Measurements from ENCODE around the gene CD3E. TPM values are rescaled to one million over a fixed set of nuclear protein-coding genes. Genes with fewer than 3 reads are reported as not detected.
"Not testable (repeated sequence)": the region's sequence is repeated elsewhere in the genome, so short reads cannot be mapped to it uniquely, and the experiment has no call there.

CD3E gene
- polyA plus RNA-seq, 2 donors: 4.6 to 5.1 TPM

DNA sequence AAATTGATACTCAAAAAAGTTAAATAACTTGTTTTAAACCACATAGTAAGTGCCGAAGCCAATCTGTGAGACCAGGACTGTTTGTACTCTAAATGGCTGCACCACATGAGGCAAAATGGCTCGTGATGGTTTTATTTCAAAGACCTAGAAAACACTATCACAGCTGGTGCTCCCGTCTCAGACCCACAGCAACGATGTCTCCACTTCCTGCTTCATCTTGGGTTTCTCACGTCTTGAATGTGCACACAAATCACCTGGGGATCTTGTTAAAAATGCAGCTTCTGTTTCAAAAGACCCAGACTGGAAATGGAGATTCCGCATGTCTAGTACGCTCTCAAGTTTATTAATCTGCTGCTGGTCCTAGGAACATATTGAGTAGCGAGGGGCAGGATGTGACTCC is 1.2 kb downstream of the CD3E start:
- H3K27me3 ChIP-seq (ENCODE audit: control insufficient read depth in 1 of 2, insufficient read depth in 2 of 2, low read length in 2 of 2): no peaks in the 10 kb centered on the region
- H3K9me3 ChIP-seq (ENCODE audit: control insufficient read depth in 2 of 2, insufficient read depth in 1 of 2, low read depth in 1 of 2, low read length in 1 of 2): no peaks in the 10 kb centered on the region
- no peak overlapping the region for H3K27ac ChIP-seq (ENCODE audit: low read depth in 2 of 2, low read length in 1 of 2)
- 62 to 72% methylated on average over 8 of the region's 8 CpGs for WGBS, 2 donors
- no peaks in the 10 kb centered on the region for H3K36me3 ChIP-seq (ENCODE audit: control insufficient read depth in 2 of 2, insufficient read depth in 2 of 2, low read length in 1 of 2)
- H3K4me1 ChIP-seq (ENCODE audit: control insufficient read depth in 2 of 2, insufficient read depth in 2 of 2, low read length in 1 of 2): no peaks in the 10 kb centered on the region
- H3K4me3 ChIP-seq (ENCODE audit: low read depth in 1 of 2, low read length in 2 of 2): no peak overlapping the region

DNA sequence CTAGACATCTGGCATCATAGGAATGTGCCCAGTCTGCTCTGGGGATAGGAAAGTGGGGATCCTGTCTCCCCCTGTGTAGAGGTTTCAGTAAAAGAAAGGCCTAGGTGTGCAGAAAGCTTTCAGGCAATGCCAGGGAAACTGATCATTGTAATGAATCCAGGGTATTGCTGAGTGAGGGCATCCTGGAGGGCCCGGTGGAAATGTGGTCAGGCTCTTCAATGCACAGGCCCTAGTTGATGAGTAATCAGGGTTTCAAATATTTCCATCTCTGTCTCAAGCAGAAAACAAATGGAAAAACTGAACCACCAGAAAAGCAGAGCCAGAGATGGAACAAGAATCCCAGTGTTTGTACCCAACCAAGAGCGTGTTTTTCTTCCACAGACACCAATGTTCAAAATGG is 2.0 kb downstream of the CD3E start:
- H3K4me1 ChIP-seq (ENCODE audit: control insufficient read depth in 2 of 2, insufficient read depth in 2 of 2, low read length in 1 of 2): no peaks in the 10 kb centered on the region
- H3K4me3 ChIP-seq (ENCODE audit: low read depth in 1 of 2, low read length in 2 of 2): no peak overlapping the region
- H3K9me3 ChIP-seq (ENCODE audit: control insufficient read depth in 2 of 2, insufficient read depth in 1 of 2, low read depth in 1 of 2, low read length in 1 of 2): no peaks in the 10 kb centered on the region
- H3K36me3 ChIP-seq (ENCODE audit: control insufficient read depth in 2 of 2, insufficient read depth in 2 of 2, low read length in 1 of 2): no peaks in the 10 kb centered on the region
- H3K27ac ChIP-seq (ENCODE audit: low read depth in 2 of 2, low read length in 1 of 2): no peak overlapping the region
- WGBS, 2 donors: 69 to 75% methylated on average over 2 of the region's 2 CpGs
- no peaks in the 10 kb centered on the region for H3K27me3 ChIP-seq (ENCODE audit: control insufficient read depth in 1 of 2, insufficient read depth in 2 of 2, low read length in 2 of 2)

DNA sequence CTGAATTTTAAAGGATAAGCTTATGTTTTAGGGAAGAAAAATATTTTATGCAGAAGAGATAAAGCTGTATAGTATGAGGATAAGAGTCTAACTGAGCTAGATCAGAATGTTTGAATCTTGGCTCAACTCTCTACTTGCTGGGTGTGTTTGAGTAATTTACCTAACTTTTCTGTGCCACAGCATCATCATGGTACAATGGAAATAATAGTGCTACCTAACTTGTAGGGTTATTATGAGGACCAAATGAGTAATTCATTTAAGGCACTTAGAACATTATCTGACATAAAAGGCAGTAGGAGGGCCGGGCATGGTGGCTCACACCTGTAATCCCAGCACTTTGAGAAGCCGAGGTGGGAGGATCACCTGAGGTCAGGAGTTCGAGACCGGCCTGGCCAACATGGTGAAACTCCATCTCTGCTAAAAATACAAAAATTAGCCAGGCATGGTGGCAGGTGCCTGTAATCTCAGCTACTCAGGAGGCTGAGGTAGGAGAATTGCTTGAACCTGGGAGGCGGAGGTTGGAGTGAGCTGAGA is 4.5 kb downstream of the CD3E start:
- not testable (repeated sequence) for H3K27ac ChIP-seq (ENCODE audit: low read depth in 2 of 2, low read length in 1 of 2); H3K27me3 ChIP-seq (ENCODE audit: control insufficient read depth in 1 of 2, insufficient read depth in 2 of 2, low read length in 2 of 2); H3K4me3 ChIP-seq (ENCODE audit: low read depth in 1 of 2, low read length in 2 of 2); H3K4me1 ChIP-seq (ENCODE audit: control insufficient read depth in 2 of 2, insufficient read depth in 2 of 2, low read length in 1 of 2); H3K9me3 ChIP-seq (ENCODE audit: control insufficient read depth in 2 of 2, insufficient read depth in 1 of 2, low read depth in 1 of 2, low read length in 1 of 2); H3K36me3 ChIP-seq (ENCODE audit: control insufficient read depth in 2 of 2, insufficient read depth in 2 of 2, low read length in 1 of 2)
- WGBS, 2 donors: 87% methylated on average over 5 of the region's 5 CpGs

GRCh38 chr11:118310271-118310670 is 5.7 kb downstream of the CD3E start:
- Histone ChIP-seq H3K27me3 (ENCODE audit: control insufficient read depth in 1 of 2, insufficient read depth in 2 of 2, low read length in 2 of 2) (peaks cover 0 to 4% of the 10 kb centered on the region in 2 donors), H3K9me3 (ENCODE audit: control insufficient read depth in 2 of 2, insufficient read depth in 1 of 2, low read depth in 1 of 2, low read length in 1 of 2) (no peaks in the 10 kb centered on the region), H3K4me3 (ENCODE audit: low read depth in 1 of 2, low read length in 2 of 2) (no peak overlapping the region), H3K27ac (ENCODE audit: low read depth in 2 of 2, low read length in 1 of 2) (no peak overlapping the region), H3K4me1 (ENCODE audit: control insufficient read depth in 2 of 2, insufficient read depth in 2 of 2, low read length in 1 of 2) (peaks cover 0 to 2% of the 10 kb centered on the region in 2 donors), H3K36me3 (ENCODE audit: control insufficient read depth in 2 of 2, insufficient read depth in 2 of 2, low read length in 1 of 2) (no peaks in the 10 kb centered on the region)
- WGBS, 2 donors: 87 to 89% methylated on average over 3 of the region's 3 CpGs

DNA sequence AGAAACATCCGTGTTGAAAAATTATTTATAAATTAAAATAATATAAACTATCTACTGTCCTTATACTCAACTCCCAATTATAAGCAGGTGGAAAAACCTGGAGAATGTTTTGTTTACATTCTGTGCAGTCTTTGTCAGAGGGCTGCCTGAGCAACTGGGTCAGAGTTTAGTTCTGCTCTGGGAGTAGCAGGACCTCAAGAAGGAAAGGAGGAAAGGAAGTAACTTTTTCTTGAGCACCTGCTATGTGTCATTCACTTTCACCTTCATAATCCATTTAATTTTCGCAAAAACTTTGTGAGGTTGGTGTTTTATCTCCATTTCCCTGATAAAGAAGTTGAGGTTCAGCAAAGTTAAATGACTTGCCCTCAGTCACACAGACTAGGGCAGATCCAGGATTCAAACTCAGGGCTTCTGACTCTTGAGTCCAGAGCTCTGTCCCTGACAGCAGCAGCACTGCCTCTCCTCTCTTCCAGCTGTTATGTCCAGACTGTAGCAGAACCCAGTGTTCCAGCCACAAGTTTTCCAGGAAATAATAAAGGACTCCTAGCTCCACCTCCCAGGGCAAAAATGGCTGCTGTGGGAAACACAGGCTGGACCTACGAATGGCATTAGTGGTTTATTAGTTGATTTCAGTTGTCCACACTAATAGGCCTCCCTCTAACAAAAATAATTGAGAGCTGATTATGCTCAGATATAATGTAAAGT is 6.4 kb downstream of the CD3E start:
- WGBS, 2 donors: 58 to 71% methylated on average over 3 of the region's 3 CpGs
- Histone ChIP-seq H3K9me3 (ENCODE audit: control insufficient read depth in 2 of 2, insufficient read depth in 1 of 2, low read depth in 1 of 2, low read length in 1 of 2) (no peaks in the 10 kb centered on the region), H3K27me3 (ENCODE audit: control insufficient read depth in 1 of 2, insufficient read depth in 2 of 2, low read length in 2 of 2) (peaks cover 0 to 4% of the 10 kb centered on the region in 2 donors)

DNA sequence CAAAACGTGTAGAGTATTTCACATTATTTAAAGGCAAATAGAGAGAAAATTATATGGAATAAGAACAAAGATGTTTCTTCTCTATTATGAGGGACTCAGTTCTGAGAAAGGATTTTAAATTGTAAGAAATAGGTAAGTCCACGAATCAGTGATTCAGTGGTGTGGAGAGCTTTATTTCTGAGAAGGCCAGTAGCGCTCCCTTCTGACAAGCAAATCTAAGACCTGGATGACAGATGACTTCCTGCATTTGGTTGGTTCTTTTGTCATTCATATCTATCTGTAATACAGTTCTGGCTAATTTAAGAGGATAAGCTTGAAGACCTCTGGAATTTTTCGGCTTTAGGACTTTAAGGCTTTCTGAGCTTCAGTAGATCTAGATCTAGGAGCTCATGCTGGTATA is 7.0 kb downstream of the CD3E start:
- Histone ChIP-seq H3K4me3 (ENCODE audit: low read depth in 1 of 2, low read length in 2 of 2) (no peak overlapping the region), H3K27ac (ENCODE audit: low read depth in 2 of 2, low read length in 1 of 2) (no peak overlapping the region), H3K36me3 (ENCODE audit: control insufficient read depth in 2 of 2, insufficient read depth in 2 of 2, low read length in 1 of 2) (no peaks in the 10 kb centered on the region), H3K4me1 (ENCODE audit: control insufficient read depth in 2 of 2, insufficient read depth in 2 of 2, low read length in 1 of 2) (peaks cover 2 to 4% of the 10 kb centered on the region in 2 donors), H3K27me3 (ENCODE audit: control insufficient read depth in 1 of 2, insufficient read depth in 2 of 2, low read length in 2 of 2) (peaks cover 0 to 4% of the 10 kb centered on the region in 2 donors), H3K9me3 (ENCODE audit: control insufficient read depth in 2 of 2, insufficient read depth in 1 of 2, low read depth in 1 of 2, low read length in 1 of 2) (no peaks in the 10 kb centered on the region)
- 66 to 71% methylated on average over 4 of the region's 4 CpGs for WGBS, 2 donors

More for the DNA sequence above, 6.4 kb downstream of the CD3E start:
- no peak overlapping the region for H3K4me3 ChIP-seq (ENCODE audit: low read depth in 1 of 2, low read length in 2 of 2)
- peaks cover 2 to 4% of the 10 kb centered on the region in 2 donors for H3K4me1 ChIP-seq (ENCODE audit: control insufficient read depth in 2 of 2, insufficient read depth in 2 of 2, low read length in 1 of 2)
- no peaks in the 10 kb centered on the region for H3K36me3 ChIP-seq (ENCODE audit: control insufficient read depth in 2 of 2, insufficient read depth in 2 of 2, low read length in 1 of 2)
- H3K27ac ChIP-seq (ENCODE audit: low read depth in 2 of 2, low read length in 1 of 2): no peak overlapping the region

GRCh38 chr11:118312328-118312727 is 7.8 kb downstream of the CD3E start:
- 92 to 97% methylated on average over 2 of the region's 2 CpGs for WGBS, 2 donors
- peaks cover 0 to 4% of the 10 kb centered on the region in 2 donors for H3K27me3 ChIP-seq (ENCODE audit: control insufficient read depth in 1 of 2, insufficient read depth in 2 of 2, low read length in 2 of 2)
- no peak overlapping the region for H3K27ac ChIP-seq (ENCODE audit: low read depth in 2 of 2, low read length in 1 of 2)
- no peaks in the 10 kb centered on the region for H3K9me3 ChIP-seq (ENCODE audit: control insufficient read depth in 2 of 2, insufficient read depth in 1 of 2, low read depth in 1 of 2, low read length in 1 of 2)
- H3K4me3 ChIP-seq (ENCODE audit: low read depth in 1 of 2, low read length in 2 of 2): no peak overlapping the region
- H3K4me1 ChIP-seq (ENCODE audit: control insufficient read depth in 2 of 2, insufficient read depth in 2 of 2, low read length in 1 of 2): peaks cover 6 to 9% of the 10 kb centered on the region in 2 donors
- no peaks in the 10 kb centered on the region for H3K36me3 ChIP-seq (ENCODE audit: control insufficient read depth in 2 of 2, insufficient read depth in 2 of 2, low read length in 1 of 2)

GRCh38 chr11:118313242-118313641 is 8.7 kb downstream of the CD3E start:
- 68% methylated on average over 4 of the region's 4 CpGs for WGBS, 2 donors
- Histone ChIP-seq H3K4me1 (ENCODE audit: control insufficient read depth in 2 of 2, insufficient read depth in 2 of 2, low read length in 1 of 2) (peaks cover 6 to 9% of the 10 kb centered on the region in 2 donors), H3K9me3 (ENCODE audit: control insufficient read depth in 2 of 2, insufficient read depth in 1 of 2, low read depth in 1 of 2, low read length in 1 of 2) (no peaks in the 10 kb centered on the region), H3K36me3 (ENCODE audit: control insufficient read depth in 2 of 2, insufficient read depth in 2 of 2, low read length in 1 of 2) (no peaks in the 10 kb centered on the region), H3K27me3 (ENCODE audit: control insufficient read depth in 1 of 2, insufficient read depth in 2 of 2, low read length in 2 of 2) (peaks cover 0 to 4% of the 10 kb centered on the region in 2 donors), H3K27ac (ENCODE audit: low read depth in 2 of 2, low read length in 1 of 2) (no peak overlapping the region), H3K4me3 (ENCODE audit: low read depth in 1 of 2, low read length in 2 of 2) (no peak overlapping the region)

DNA sequence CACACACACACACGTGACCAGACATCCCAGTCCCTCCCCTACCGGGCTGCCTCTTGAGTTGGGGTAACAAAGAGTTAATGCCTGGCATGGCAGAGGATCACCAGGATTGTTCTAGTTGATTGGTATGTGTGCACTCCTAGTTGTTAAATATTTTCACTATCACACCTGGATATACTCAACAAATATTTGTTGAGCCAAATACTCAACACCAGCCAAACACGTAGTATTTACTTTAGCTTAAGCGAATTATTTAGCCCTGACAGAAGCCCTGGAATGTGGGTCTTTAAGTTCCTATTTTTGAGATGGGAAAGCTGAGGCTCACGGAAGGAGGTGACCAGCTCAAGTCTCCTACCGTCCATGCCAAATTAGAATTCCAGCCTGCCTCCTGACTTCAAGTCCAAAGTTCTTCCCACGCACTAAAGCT is 10.5 kb downstream of the CD3E start:
- H3K27me3 ChIP-seq (ENCODE audit: control insufficient read depth in 1 of 2, insufficient read depth in 2 of 2, low read length in 2 of 2): peaks cover 2 to 4% of the 10 kb centered on the region in 2 donors
- WGBS, 2 donors: 35 to 45% methylated on average over 7 of the region's 7 CpGs
- no peaks in the 10 kb centered on the region for H3K9me3 ChIP-seq (ENCODE audit: control insufficient read depth in 2 of 2, insufficient read depth in 1 of 2, low read depth in 1 of 2, low read length in 1 of 2)
- no peak overlapping the region for H3K4me3 ChIP-seq (ENCODE audit: low read depth in 1 of 2, low read length in 2 of 2)
- no peak overlapping the region for H3K27ac ChIP-seq (ENCODE audit: low read depth in 2 of 2, low read length in 1 of 2)
- H3K4me1 ChIP-seq (ENCODE audit: control insufficient read depth in 2 of 2, insufficient read depth in 2 of 2, low read length in 1 of 2): peaks cover 6 to 9% of the 10 kb centered on the region in 2 donors
- no peaks in the 10 kb centered on the region for H3K36me3 ChIP-seq (ENCODE audit: control insufficient read depth in 2 of 2, insufficient read depth in 2 of 2, low read length in 1 of 2)

GRCh38 chr11:118318124-118318523 is 13.6 kb downstream of the CD3E start:
- Histone ChIP-seq H3K4me3 (ENCODE audit: low read depth in 1 of 2, low read length in 2 of 2) (no peak overlapping the region), H3K4me1 (ENCODE audit: control insufficient read depth in 2 of 2, insufficient read depth in 2 of 2, low read length in 1 of 2) (peaks cover 6 to 9% of the 10 kb centered on the region in 2 donors), H3K36me3 (ENCODE audit: control insufficient read depth in 2 of 2, insufficient read depth in 2 of 2, low read length in 1 of 2) (no peaks in the 10 kb centered on the region), H3K27me3 (ENCODE audit: control insufficient read depth in 1 of 2, insufficient read depth in 2 of 2, low read length in 2 of 2) (peaks cover 0 to 2% of the 10 kb centered on the region in 2 donors), H3K27ac (ENCODE audit: low read depth in 2 of 2, low read length in 1 of 2) (no peak overlapping the region), H3K9me3 (ENCODE audit: control insufficient read depth in 2 of 2, insufficient read depth in 1 of 2, low read depth in 1 of 2, low read length in 1 of 2) (peaks cover 0 to 2% of the 10 kb centered on the region in 2 donors)
- 82 to 86% methylated on average over 4 of the region's 4 CpGs for WGBS, 2 donors

Data from esophagus (tissue), 2 donors.